Iris pigment epithelial cell (primary cell): ENCODE results near the gene SIGLEC14.
"Not testable (repeated sequence)": the region's sequence is repeated elsewhere in the genome, so short reads cannot be mapped to it uniquely, and the experiment has no call there.

Experiments
- DNase-seq: peaks from one replicate; pipeline ENCODE4 v3.0.0-alpha.2; 2011; ENCODE audit warnings: low read depth

Gene SIGLEC14

GRCh38 chr19:51675911-51676565 lies 29.4 kb upstream of the SIGLEC14 start:
- DNase-seq: peak; percentile 39

DNA sequence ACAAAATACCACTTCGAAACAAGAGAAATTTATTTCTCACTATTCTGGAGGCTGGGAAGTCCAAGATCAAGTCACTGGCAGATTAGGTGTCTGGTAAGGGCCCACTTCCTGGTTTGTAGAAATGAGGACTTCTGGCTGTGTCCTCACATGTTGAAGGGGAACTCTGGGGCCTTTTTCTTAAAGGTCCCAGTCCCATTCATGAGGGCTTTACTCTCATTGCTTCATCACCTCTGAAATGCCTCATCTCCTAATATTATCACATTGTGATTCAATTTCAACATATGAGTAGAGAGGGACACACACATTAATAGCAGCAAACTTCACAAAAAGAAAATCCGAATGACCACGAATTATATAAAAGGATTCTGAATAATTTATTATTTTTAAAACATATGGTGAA lies 21.6 kb upstream of the SIGLEC14 start:
- no peak for DNase-seq

DNA sequence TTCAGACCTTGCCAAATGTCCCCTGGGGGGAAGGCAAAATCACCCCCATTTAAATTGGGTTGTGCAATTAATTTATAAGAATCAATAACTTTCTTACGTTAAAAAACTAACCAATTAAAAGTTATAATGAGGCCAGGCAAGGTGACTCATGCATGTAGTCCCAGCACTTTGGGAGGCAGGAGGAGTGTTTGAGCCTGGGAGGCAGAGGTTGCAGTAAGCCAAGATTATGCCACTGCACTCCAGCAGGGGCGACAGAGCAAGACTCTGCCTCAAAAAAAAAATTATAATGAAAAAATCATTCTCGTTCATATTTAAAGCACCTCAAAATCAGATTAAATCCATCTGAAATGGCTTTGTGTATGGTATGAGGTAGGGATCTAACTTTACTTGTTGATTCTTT lies 18.4 kb upstream of the SIGLEC14 start:
- DNase-seq: peak; percentile 18

GRCh38 chr19:51664131-51664530 lies 17.5 kb upstream of the SIGLEC14 start:
- DNase-seq: no peak

DNA sequence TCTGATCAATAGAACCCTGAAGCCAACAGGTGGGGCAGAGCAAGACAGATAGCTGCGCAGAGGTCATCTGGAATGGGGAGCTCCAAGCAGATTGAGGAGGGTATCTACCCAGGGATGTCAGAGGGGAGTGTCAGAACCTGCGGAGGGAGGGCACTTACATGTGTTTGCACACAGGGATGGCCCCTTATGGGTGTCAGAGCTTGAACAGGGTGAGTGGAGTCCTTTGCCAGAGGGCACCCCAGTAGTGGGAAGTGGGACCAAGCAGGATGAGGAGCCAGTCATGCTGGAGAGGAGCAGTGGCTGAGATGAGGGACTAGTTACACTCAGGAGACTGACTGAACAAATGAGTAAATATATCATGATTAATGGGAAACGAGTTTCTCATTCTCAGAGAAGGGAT lies 17.0 kb upstream of the SIGLEC14 start:
- no peak for DNase-seq

DNA sequence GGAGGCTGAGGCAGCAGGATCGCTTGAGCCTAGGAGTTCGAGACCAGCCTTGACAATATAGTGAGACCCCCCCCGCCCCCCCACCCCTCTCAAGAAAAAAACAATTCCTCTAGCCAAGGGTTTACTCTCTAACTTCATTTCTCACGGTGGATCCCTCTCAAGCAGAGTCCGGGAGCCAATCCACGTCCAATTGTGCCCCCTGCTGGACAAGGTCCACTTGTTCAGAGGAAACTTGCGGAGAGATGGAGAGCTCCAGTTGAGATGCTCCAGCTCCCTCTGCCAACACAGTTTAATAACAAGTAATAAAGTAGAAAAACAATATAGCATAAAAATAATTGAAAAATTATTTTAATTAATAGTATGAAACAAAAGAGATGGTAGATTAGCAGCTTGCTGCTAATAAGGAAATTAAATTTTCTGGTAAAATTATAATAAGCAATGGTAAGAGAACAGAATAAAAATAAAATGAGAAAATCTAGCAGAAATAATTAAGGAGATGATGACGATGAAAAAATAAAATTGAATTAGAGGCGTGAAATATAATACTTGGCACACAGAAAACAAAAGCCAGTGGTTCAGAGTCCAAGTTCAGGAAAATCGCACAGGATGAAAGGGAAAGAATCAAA lies 14.5 kb upstream of the SIGLEC14 start:
- DNase-seq: peak; percentile 76

- no peak for DNase-seq
Observed at GRCh38 chr19:51654783-51655182, 8.2 kb upstream of the SIGLEC14 start.

GRCh38 chr19:51653162-51653561 lies 6.5 kb upstream of the SIGLEC14 start:
- DNase-seq: no peak

- no peak for DNase-seq
Observed at GRCh38 chr19:51652266-51652665, 5.6 kb upstream of the SIGLEC14 start.

- DNase-seq: no peak
Observed at GRCh38 chr19:51651216-51651846, 4.7 kb upstream of the SIGLEC14 start.

GRCh38 chr19:51647318-51647717 lies 693 bp upstream of the SIGLEC14 start:
- no peak for DNase-seq

GRCh38 chr19:51644636-51645271 lies 1.9 kb downstream of the SIGLEC14 start:
- no peak for DNase-seq

- no peak for DNase-seq
Observed at GRCh38 chr19:51641648-51642047, 5.0 kb downstream of the SIGLEC14 start.

- no peak for DNase-seq
Observed at GRCh38 chr19:51640386-51640785, 6.2 kb downstream of the SIGLEC14 start.

GRCh38 chr19:51639916-51640315 lies 6.7 kb downstream of the SIGLEC14 start:
- DNase-seq: no peak

GRCh38 chr19:51637362-51637978 lies 9.2 kb downstream of the SIGLEC14 start:
- no peak for DNase-seq

DNA sequence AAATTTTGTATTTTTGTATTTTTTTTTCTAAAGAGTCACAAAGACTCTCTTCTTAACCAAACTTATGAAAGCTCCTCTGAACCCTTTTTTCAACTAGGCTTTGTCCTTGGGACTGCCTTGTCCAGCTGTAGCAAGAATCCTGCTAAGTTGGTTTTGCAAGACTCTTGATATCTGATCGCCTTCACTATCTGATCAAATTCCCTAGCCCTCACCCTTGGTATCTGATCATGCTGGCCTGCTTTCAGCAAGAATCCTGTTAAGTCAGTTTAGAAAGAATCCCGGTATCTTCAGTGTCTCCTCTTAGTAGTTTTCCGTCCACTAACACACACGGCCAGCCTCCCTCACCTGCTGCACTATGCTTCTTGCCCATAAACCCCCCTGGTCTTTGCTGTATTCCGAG lies 14.5 kb downstream of the SIGLEC14 start:
- no peak for DNase-seq

- DNase-seq: not testable (repeated sequence)
Observed at GRCh38 chr19:51630315-51630714, 16.3 kb downstream of the SIGLEC14 start, which contains the start of gene SIGLEC5. SIGLEC5 (minus strand) TSS chr19:51630401; CDS start chr19:51630335, 66 bp downstream.

- no peak for DNase-seq
Observed at GRCh38 chr19:51628153-51628939, 18.3 kb downstream of the SIGLEC14 start.

- DNase-seq: no peak
Observed at GRCh38 chr19:51627491-51628138, 19.0 kb downstream of the SIGLEC14 start.

DNA sequence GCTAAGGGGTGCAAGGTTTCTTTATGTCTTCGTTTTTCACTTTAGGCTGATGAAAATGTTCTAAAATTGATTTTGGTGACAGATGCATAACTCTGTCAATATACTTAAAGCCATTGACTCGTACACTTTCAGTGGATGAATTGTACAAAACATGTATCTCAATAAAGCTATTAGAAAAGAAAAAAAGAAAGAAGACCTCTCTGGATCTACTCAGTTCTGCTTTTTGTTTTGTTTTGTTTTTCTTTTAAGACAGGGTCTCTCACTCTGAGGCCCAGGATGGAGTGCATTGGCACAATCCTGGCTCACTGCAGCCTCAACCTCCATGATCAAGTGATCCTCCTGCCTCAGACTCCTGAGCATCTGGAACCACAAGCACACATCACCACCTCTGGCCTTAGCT lies 19.9 kb downstream of the SIGLEC14 start:
- no peak for DNase-seq
